Activated CD8-positive, alpha-beta memory T cell treated with anti-CD3 and anti-CD28 coated beads, Interleukin-2, amount 10 ng/mL, durations not matched to agents 7 days and 5 days (primary cell): ENCODE measurements around the gene CYCS. TPM values are rescaled to one million over a fixed set of nuclear protein-coding genes. Genes with fewer than 3 reads are reported as not detected.
"Not testable (repeated sequence)": the region's sequence is repeated elsewhere in the genome, so short reads cannot be mapped to it uniquely, and the experiment has no call there.

ENCODE experiments used
- ATAC-seq: fragments of 150-1000 bp; cut with Tn5 transposase; one replicate; pipeline ENCODE4 v1.10.0; 2021; ENCODE audit warnings: moderate library complexity
- CTCF ChIA-PET: fragments of 350-600 bp; sonication (Branson Sonifier 250); formaldehyde crosslinking; loops from one replicate; lab custom pipeline; 2021; ENCODE audit warnings: antibody characterized with exemption; lab: Charles Lee
- DNase-seq: peaks from one replicate; pipeline ENCODE4 v3.0.0-alpha.2; 2020
- H3K27ac Mint-ChIP-seq: one replicate; pipeline ENCODE4 v1.8.0; 2021; ENCODE audit warnings: mild to moderate bottlenecking, mixed read lengths
- H3K27me3 Mint-ChIP-seq: one replicate; pipeline ENCODE4 v1.8.0; 2021; ENCODE audit warnings: mixed read lengths
- H3K36me3 Mint-ChIP-seq: one replicate; pipeline ENCODE4 v1.8.0; 2021; ENCODE audit warnings: mild to moderate bottlenecking, mixed read lengths
- H3K4me1 Mint-ChIP-seq: one replicate; pipeline ENCODE4 v1.8.0; 2021; ENCODE audit warnings: mixed read lengths
- H3K4me3 Mint-ChIP-seq: one replicate; pipeline ENCODE4 v1.8.0; 2021; ENCODE audit warnings: mild to moderate bottlenecking, moderate library complexity, mixed read lengths
- H3K9me3 Mint-ChIP-seq: one replicate; pipeline ENCODE4 v1.8.0; 2022; ENCODE audit warnings: low read depth, mixed read lengths
- total RNA-seq, 2 experiments: library from RNA; stranded (reverse); gene quantifications; one replicate each; pipeline ENCODE4 v1.2.3, GENCODE V29; 2021

Gene CYCS
- 100 to 1,000 TPM; 137 to 160 TPM for total RNA-seq

DNA sequence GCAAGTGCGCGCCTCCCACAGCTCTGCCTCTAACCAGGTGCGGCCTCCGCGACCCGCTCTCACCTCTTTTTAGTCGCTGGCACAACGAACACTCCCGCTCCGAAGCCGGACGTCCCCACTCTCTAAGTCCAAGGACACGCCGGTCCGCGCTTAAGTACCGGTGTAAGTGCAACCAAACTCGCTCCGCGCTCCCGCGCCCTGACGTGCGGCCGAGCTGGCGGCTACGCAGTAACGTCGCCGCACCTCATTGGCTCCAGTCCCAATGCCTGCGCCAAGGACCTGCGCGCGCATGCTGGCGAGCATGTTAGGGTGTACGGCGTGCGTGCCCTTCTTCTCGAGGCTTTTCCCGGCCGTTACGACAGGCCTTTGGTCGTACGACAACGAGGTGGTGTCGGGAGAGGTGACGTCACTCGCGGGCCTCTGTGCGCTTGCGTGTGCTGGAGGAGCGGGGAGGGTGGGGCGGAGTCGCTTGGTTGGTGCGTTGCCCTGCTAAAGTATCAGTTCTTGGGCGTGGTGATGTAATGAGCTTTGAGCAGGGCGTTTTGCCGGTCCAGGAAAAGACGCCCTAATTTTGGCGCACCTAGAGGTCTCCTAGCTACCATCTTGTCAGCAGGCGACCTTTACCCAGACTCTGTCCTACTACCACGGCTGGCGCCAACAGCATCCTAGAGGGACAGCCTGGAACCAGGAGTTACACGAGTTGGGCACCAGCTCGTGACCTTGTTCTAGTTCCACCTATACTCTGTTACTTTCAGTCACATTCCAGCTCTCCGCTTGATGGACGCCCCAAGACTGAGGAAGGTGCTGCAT lies at the start of gene CYCS:
Gene CYCS (minus strand): TSS at position 124 of the 810 bp plus-strand sequence. CDS start 1,141 bp downstream, outside the sequence.
- peaks cover 29% of the 10 kb centered on the region for H3K36me3 Mint-ChIP-seq
- H3K27ac Mint-ChIP-seq = peak within 1 kb of the TSS; percentile 96
- no peaks in the 10 kb centered on the region for H3K9me3 Mint-ChIP-seq
- ATAC-seq (peak; percentile 93), DNase-seq (peak; percentile 100)
- H3K4me3 Mint-ChIP-seq = peak within 1 kb of the TSS; percentile 96
- CTCF ChIA-PET = interaction anchor here (0.6 to 5.2 kb wide), 8 partner anchors 16 to 313 kb away, joined by 3 to 24 read pairs (median 4); a partner anchor contains a TSS
- H3K4me1 Mint-ChIP-seq = peaks cover 21% of the 10 kb centered on the region
- H3K27me3 Mint-ChIP-seq = no peaks in the 10 kb centered on the region

GRCh38 chr7:25173184-25173583 lies 48.1 kb upstream of the CYCS start:
- no peak overlapping the region for H3K27ac Mint-ChIP-seq
- no peak for DNase-seq
- H3K27me3 Mint-ChIP-seq = no peaks in the 10 kb centered on the region
- peaks cover 2% of the 10 kb centered on the region for H3K4me1 Mint-ChIP-seq
- H3K9me3 Mint-ChIP-seq = no peaks in the 10 kb centered on the region
- ATAC-seq = no peak
- CTCF ChIA-PET = interaction anchor here (1.3 kb wide), 1 partner anchor 17 kb away, joined by 3 read pairs; no protein-coding TSS in a partner anchor
- no peak overlapping the region for H3K4me3 Mint-ChIP-seq
- H3K36me3 Mint-ChIP-seq = peaks cover 5% of the 10 kb centered on the region

DNA sequence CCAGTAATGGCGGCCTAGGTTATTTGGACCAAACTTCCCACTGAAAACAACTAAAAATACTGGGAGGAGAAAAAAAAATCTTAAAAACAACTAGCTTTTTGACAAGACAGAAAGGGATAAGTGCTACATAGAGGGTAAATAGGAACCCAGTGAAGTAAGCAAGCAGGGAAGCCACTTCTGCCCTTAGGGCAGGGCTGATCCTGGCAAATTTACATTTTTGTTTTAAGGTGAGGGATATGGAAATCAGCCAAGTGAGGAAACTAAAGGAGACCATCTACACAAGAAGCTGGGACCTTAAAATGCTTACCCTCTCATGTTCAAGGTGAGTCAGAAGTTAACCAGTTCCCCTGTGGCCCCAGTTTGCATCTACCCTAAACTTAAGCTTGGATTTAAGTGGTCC lies 46.5 kb upstream of the CYCS start:
- Mint-ChIP-seq H3K36me3 (peaks cover 5% of the 10 kb centered on the region), H3K27me3 (no peaks in the 10 kb centered on the region), H3K4me3 (no peak overlapping the region), H3K27ac (no peak overlapping the region), H3K4me1 (no peaks in the 10 kb centered on the region), H3K9me3 (no peaks in the 10 kb centered on the region)
- CTCF ChIA-PET = interaction anchor here (1.0 to 2.7 kb wide), 2 partner anchors 9 to 13 kb away, joined by 3 to 14 read pairs; a partner anchor contains a TSS
- DNase-seq = no peak
- no peak for ATAC-seq

DNA sequence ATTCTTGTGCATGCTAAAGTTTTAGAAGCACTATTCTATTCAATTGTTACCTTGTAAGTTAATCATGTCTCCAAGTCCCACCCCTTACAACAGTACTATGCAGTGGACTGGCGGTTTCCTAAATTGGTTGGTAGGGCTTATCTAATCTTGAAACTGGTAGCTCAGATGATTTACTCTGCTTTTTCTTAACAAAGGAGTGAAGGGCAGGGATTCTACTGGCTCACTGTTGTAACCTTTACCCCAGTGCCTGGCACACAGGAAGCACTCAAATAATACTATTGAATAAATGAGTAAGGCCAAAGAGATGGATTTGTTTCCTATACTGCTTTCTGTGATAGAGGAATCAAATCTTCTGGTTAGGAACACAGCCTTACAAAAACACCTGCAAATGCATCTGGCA lies 46.0 kb upstream of the CYCS start:
- Mint-ChIP-seq H3K9me3 (no peaks in the 10 kb centered on the region), H3K4me1 (no peaks in the 10 kb centered on the region), H3K27me3 (no peaks in the 10 kb centered on the region), H3K27ac (no peak overlapping the region), H3K36me3 (peaks cover 5% of the 10 kb centered on the region), H3K4me3 (no peak overlapping the region)
- ATAC-seq (no peak), DNase-seq (no peak)
- CTCF ChIA-PET = interaction anchor here (1.0 to 2.7 kb wide), 2 partner anchors 9 to 13 kb away, joined by 3 to 14 read pairs; a partner anchor contains a TSS

GRCh38 chr7:25169683-25170082 lies 44.6 kb upstream of the CYCS start:
- no peak for ATAC-seq
- no peak overlapping the region for H3K4me3 Mint-ChIP-seq

DNA sequence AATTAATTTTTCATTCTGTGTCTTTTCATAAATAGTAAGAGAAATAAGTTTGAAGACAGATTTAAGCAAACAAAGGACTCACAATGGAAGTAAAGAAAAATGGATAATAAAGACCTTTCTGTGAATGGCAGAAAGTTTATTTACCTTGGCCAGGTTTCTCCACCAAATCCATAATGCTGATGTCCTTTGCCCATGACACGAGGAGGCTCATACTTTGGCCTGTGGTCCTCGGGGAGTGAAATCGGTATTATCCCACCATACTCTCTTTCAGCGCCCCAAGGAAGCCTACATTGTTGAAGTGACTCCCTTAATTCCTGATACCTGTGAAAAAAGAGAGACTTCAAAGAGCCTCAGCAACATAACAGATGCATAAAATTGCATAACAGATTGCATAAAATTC lies 43.1 kb upstream of the CYCS start:
- Mint-ChIP-seq H3K27me3 (no peaks in the 10 kb centered on the region), H3K4me3 (no peak overlapping the region), H3K4me1 (no peaks in the 10 kb centered on the region), H3K9me3 (no peaks in the 10 kb centered on the region), H3K27ac (no peak overlapping the region), H3K36me3 (peaks cover 2% of the 10 kb centered on the region)
- no peak for DNase-seq
- CTCF ChIA-PET = no interaction called here
- ATAC-seq = no peak

More at GRCh38 chr7:25169683-25170082, 44.6 kb upstream of the CYCS start:
- CTCF ChIA-PET = interaction anchor here (2.7 kb wide), 1 partner anchor 10 kb away, joined by 14 read pairs; a partner anchor contains a TSS
- Mint-ChIP-seq H3K36me3 (peaks cover 2% of the 10 kb centered on the region), H3K4me1 (no peaks in the 10 kb centered on the region), H3K9me3 (no peaks in the 10 kb centered on the region), H3K27ac (no peak overlapping the region), H3K27me3 (no peaks in the 10 kb centered on the region)
- DNase-seq = no peak

GRCh38 chr7:25167262-25167843 lies 42.3 kb upstream of the CYCS start:
- CTCF ChIA-PET = no interaction called here
- Mint-ChIP-seq H3K36me3 (peaks cover 2% of the 10 kb centered on the region), H3K4me3 (no peak overlapping the region), H3K27me3 (no peaks in the 10 kb centered on the region), H3K27ac (no peak overlapping the region), H3K4me1 (no peaks in the 10 kb centered on the region), H3K9me3 (no peaks in the 10 kb centered on the region)
- DNase-seq (no peak), ATAC-seq (no peak)

DNA sequence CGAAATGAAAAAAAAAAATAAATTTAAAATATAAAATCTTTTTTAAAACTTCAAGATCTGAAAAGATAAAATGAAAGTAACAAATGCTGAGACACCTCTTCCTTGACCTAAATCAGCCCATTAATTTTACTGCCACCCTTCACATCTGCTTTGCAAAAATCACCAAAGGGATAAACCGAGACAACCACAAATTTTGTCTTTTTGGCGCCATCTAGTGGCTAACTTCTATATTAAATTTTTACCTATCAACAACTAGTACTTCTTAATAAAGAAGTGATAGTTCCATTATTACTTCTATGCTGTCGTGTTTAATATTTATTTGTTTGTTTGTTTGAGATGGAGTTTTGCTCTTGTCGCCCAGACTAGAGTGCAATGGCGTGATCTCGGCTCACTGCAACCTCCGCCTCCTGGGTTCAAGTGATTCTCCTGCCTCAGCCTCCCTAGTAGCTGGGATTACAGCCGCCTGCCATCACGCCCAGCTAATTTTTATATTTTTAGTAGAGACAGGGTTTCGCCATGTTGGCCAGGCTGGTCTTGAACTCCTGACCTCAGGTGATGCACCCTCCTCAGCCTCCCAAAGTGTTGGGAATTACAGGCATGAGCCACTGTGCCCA lies 35.0 kb upstream of the CYCS start:
- not testable (repeated sequence) for H3K36me3 Mint-ChIP-seq, H3K27me3 Mint-ChIP-seq, DNase-seq, H3K27ac Mint-ChIP-seq, H3K9me3 Mint-ChIP-seq, H3K4me1 Mint-ChIP-seq, ATAC-seq, H3K4me3 Mint-ChIP-seq
- CTCF ChIA-PET = interaction anchor here (0.6 to 1.9 kb wide), 7 partner anchors 11 to 62 kb away, joined by 3 to 5 read pairs (median 4); a partner anchor contains a TSS

DNA sequence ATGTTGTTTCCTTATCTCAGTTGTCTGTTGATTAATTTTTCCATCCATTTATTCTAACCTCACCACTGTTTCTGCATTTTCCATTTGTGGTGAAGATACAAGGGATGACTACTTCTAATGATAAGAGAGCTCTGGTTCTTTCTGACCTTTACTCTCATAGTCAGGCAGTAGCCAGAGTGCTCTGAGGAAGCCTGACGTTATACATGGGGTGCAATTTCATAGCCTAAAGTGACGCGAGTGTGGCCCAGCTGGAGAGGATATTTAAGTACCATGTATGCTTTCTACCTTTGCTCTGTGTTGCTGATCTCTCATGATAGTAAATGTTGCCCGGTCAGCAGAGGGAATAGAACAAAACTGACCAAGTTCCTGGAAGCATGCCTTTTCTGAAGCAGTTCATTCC lies 33.9 kb upstream of the CYCS start:
- Mint-ChIP-seq H3K27me3 (no peaks in the 10 kb centered on the region), H3K27ac (no peak overlapping the region), H3K36me3 (peaks cover 3% of the 10 kb centered on the region), H3K4me3 (no peak overlapping the region), H3K9me3 (no peaks in the 10 kb centered on the region), H3K4me1 (peaks cover 2% of the 10 kb centered on the region)
- DNase-seq (no peak), ATAC-seq (no peak)
- CTCF ChIA-PET = interaction anchor here (0.8 to 1.2 kb wide), 3 partner anchors 12 to 64 kb away, joined by 3 read pairs; no protein-coding TSS in a partner anchor

GRCh38 chr7:25151773-25152172 lies 26.7 kb upstream of the CYCS start:
- no peaks in the 10 kb centered on the region for H3K27me3 Mint-ChIP-seq
- H3K36me3 Mint-ChIP-seq = peaks cover 9% of the 10 kb centered on the region
- H3K4me1 Mint-ChIP-seq = peaks cover 5% of the 10 kb centered on the region
- DNase-seq (no peak), ATAC-seq (no peak)
- H3K27ac Mint-ChIP-seq = no peak overlapping the region
- CTCF ChIA-PET = no interaction called here
- H3K9me3 Mint-ChIP-seq = no peaks in the 10 kb centered on the region
- no peak overlapping the region for H3K4me3 Mint-ChIP-seq

- CTCF ChIA-PET = no interaction called here
- no peaks in the 10 kb centered on the region for H3K9me3 Mint-ChIP-seq
- no peak for ATAC-seq
- H3K27me3 Mint-ChIP-seq = no peaks in the 10 kb centered on the region
- peaks cover 5% of the 10 kb centered on the region for H3K4me1 Mint-ChIP-seq
- no peak overlapping the region for H3K27ac Mint-ChIP-seq
- H3K36me3 Mint-ChIP-seq = peaks cover 8% of the 10 kb centered on the region
- H3K4me3 Mint-ChIP-seq = no peak overlapping the region
- no peak for DNase-seq
These were observed 24.8 kb upstream of the CYCS start for GRCh38 chr7:25149836-25150235.

DNA sequence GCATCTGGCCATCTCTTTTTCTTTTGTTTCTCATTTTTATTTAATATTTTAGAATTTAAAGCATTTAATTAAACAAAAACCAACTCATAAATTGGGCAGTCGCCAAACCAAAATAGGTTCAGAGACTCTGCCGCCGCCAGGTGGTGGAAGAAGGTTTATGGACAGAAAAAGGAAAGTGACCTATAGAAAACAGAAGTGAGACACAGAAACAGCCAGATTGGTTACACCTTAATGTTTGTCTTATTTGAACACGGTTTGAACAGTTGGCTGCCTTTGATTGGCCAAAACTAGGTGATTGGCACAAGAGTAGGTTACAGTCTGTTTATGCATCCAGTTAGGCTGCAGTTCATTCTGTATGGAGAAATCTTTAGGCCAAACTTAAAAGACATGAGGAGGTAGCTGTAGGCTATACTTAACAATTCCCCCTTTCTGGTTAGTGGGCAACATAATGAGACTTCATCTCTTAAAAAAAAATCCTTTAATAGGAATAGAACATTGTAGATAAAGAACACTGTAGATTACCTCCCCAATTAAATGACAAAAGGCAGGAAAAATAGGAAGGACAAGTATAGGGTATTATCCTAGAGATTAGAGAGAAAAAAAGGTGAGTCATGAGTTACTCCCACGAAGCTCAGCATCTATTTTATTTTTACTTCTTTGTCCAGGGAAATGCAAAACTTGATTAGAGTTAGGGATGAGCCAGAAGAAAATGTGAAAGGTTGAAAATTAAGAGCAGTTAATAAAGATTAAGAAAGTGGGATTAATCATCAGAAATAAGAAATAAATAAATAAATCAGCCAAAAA lies 23.9 kb upstream of the CYCS start:
- Mint-ChIP-seq H3K27me3 (no peaks in the 10 kb centered on the region), H3K27ac (no peak overlapping the region), H3K4me1 (peaks cover 5% of the 10 kb centered on the region), H3K36me3 (peaks cover 6% of the 10 kb centered on the region), H3K4me3 (no peak overlapping the region), H3K9me3 (no peaks in the 10 kb centered on the region)
- no peak for DNase-seq
- ATAC-seq = no peak
- CTCF ChIA-PET = interaction anchor here (0.6 kb wide), 1 partner anchor 12 kb away, joined by 3 read pairs; no protein-coding TSS in a partner anchor

DNA sequence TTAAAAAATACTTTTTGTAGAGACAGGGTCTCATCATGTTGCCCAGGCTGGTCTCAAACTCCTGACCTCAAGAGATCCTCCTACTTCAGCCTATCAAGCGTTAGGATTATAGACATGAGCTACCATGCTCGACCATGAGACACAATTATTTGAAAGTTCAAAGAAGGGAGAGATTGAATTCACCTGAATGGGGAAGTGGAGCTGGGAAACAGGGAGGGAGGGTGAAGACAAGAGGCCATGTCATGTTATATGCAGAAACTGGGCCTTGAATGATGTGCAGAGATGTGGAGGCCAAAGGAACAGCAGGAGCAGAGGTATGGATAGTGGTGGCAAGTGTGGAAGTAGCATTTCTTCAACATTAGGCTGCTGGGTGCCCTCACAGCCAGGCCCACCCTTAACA lies 18.7 kb upstream of the CYCS start:
- DNase-seq (no peak), ATAC-seq (no peak)
- Mint-ChIP-seq H3K4me1 (no peaks in the 10 kb centered on the region), H3K4me3 (no peak overlapping the region), H3K27me3 (no peaks in the 10 kb centered on the region), H3K27ac (no peak overlapping the region), H3K36me3 (no peaks in the 10 kb centered on the region), H3K9me3 (no peaks in the 10 kb centered on the region)
- CTCF ChIA-PET = no interaction called here
